ENCODE data around the gene LRRN2. TPM values are rescaled to one million over a fixed set of nuclear protein-coding genes. Genes with fewer than 3 reads are reported as not detected.

LRRN2 gene
- polyA plus RNA-seq, 6 donors from 2014 or later = 0.11 to 0.25 TPM; not detected in 4

- Mint-ChIP-seq H3K4me3 (no peak overlapping the region), H3K27me3 (no peaks in the 10 kb centered on the region), H3K27ac (peak overlapping the region in 2 of 6 donors; percentile 11 to 80), H3K4me1 (peaks cover 0 to 3% (median 0%) of the 10 kb centered on the region in 3 donors), H3K36me3 (no peaks in the 10 kb centered on the region), H3K9me3 (no peaks in the 10 kb centered on the region)
- DNase-seq = no peak
- ATAC-seq (ENCODE audit: low read depth in 2 of 2) = no peak
These were observed 64.1 kb downstream of the LRRN2 start for GRCh38 chr1:204621396-204621795.

GRCh38 chr1:204619721-204620120, 65.8 kb downstream of the LRRN2 start:
- H3K9me3 Mint-ChIP-seq = no peaks in the 10 kb centered on the region
- no peak overlapping the region for H3K27ac Mint-ChIP-seq
- H3K36me3 Mint-ChIP-seq = no peaks in the 10 kb centered on the region
- H3K4me1 Mint-ChIP-seq = no peaks in the 10 kb centered on the region
- no peaks in the 10 kb centered on the region for H3K27me3 Mint-ChIP-seq
- ATAC-seq (ENCODE audit: low read depth in 2 of 2) (no peak), DNase-seq (no peak)
- no peak overlapping the region for H3K4me3 Mint-ChIP-seq

DNA sequence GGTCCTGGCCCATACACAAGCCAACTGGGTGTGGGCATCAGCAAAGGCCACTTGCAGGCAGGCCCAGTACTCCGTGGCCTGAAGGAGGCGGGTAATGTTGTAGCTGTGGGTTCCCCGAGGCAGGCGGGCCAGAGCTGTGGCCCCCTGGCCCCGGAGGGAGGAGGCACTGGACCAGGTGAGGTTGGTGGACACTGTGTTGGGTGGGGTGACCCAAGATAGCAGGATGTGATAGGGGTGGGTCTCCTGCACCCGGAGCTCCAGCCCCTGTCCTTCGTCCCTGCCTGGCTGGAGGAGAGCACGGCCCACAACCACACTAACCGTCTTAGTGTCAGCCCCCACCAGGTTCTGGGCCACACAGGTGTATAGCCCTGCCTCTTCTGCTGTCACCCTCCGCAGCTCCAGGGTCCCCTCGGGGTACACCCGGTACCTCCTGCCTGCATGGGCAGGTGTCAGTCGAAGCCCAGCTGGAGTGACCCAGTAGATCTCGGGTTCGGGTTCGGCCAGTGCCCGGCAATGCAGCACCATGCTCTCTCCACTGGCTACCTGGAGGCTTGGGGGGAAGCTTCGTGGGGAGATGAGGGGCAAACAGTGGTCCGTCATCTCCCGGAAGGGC, 67.3 kb downstream of the LRRN2 start:
- Mint-ChIP-seq H3K27me3 (no peaks in the 10 kb centered on the region), H3K27ac (no peak overlapping the region), H3K36me3 (no peaks in the 10 kb centered on the region), H3K4me3 (no peak overlapping the region), H3K9me3 (no peaks in the 10 kb centered on the region), H3K4me1 (no peaks in the 10 kb centered on the region)
- DNase-seq (no peak), ATAC-seq (ENCODE audit: low read depth in 2 of 2) (no peak)

GRCh38 chr1:204617256-204618147, 68.0 kb downstream of the LRRN2 start:
- Mint-ChIP-seq H3K4me1 (no peaks in the 10 kb centered on the region), H3K27me3 (no peaks in the 10 kb centered on the region), H3K9me3 (no peaks in the 10 kb centered on the region), H3K27ac (no peak overlapping the region), H3K4me3 (no peak overlapping the region), H3K36me3 (no peaks in the 10 kb centered on the region)
- no peak for DNase-seq
- ATAC-seq (ENCODE audit: low read depth in 2 of 2) = no peak

- H3K27ac Mint-ChIP-seq = peak overlapping the region in 1 of 6 donors; percentile 80
- no peak overlapping the region for H3K4me3 Mint-ChIP-seq
- no peaks in the 10 kb centered on the region for H3K4me1 Mint-ChIP-seq
- no peaks in the 10 kb centered on the region for H3K27me3 Mint-ChIP-seq
- no peaks in the 10 kb centered on the region for H3K9me3 Mint-ChIP-seq
- H3K36me3 Mint-ChIP-seq = no peaks in the 10 kb centered on the region
- no peak for ATAC-seq (ENCODE audit: low read depth in 2 of 2)
- no peak for DNase-seq
These were observed 68.9 kb downstream of the LRRN2 start for GRCh38 chr1:204616641-204617040.

DNA sequence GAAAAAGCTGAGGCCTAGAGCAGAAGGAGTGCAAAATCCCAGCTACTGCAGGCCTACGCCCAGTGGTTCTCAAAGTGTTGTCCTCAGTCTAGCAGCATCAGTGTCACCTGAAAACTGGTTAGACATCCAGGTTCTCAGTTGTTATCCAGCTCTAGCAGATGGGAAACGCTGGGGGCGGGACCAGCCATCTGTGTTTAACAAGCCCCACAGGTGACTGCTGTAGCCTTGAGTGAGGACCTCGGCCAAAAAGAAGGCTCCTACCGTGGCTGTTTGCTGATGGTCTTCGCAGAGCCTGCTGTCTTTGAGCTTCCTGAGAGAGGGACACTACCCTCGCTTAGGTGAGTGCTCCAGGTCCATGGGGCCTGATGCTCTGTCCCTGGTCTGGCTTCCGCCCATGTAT, 69.7 kb downstream of the LRRN2 start:
- Mint-ChIP-seq H3K4me3 (no peak overlapping the region), H3K9me3 (no peaks in the 10 kb centered on the region)
- no peak for DNase-seq

DNA sequence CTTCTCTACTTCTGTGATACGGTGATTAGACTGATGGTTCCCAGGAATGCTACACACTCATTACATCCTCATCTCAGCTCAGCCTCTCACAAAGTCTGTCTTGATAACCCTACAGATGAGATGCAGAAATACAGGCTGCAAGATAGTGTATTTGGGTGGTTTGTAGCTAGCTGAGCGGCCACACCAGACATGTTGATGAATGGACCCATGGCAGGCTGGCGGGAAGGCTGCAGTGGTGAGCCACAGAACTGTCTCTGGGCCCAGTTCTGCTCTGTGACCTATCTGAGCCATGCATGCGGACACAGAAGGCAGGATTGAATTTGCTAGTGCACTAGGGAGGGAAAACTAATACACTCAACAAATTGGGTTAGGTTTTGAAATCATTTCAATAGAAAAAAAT, 71.9 kb downstream of the LRRN2 start:
- peaks cover 0 to 5% (median 0%) of the 10 kb centered on the region in 3 donors for H3K4me1 Mint-ChIP-seq
- H3K9me3 Mint-ChIP-seq = no peaks in the 10 kb centered on the region
- no peak overlapping the region for H3K27ac Mint-ChIP-seq
- H3K4me3 Mint-ChIP-seq = no peak overlapping the region
- no peak for DNase-seq
- H3K27me3 Mint-ChIP-seq = no peaks in the 10 kb centered on the region
- no peak for ATAC-seq (ENCODE audit: low read depth in 2 of 2)
- H3K36me3 Mint-ChIP-seq = no peaks in the 10 kb centered on the region

More for the DNA sequence above, 69.7 kb downstream of the LRRN2 start:
- no peak for ATAC-seq (ENCODE audit: low read depth in 2 of 2)
- H3K27me3 Mint-ChIP-seq = no peaks in the 10 kb centered on the region
- H3K36me3 Mint-ChIP-seq = no peaks in the 10 kb centered on the region
- H3K4me1 Mint-ChIP-seq = no peaks in the 10 kb centered on the region
- no peak overlapping the region for H3K27ac Mint-ChIP-seq

DNA sequence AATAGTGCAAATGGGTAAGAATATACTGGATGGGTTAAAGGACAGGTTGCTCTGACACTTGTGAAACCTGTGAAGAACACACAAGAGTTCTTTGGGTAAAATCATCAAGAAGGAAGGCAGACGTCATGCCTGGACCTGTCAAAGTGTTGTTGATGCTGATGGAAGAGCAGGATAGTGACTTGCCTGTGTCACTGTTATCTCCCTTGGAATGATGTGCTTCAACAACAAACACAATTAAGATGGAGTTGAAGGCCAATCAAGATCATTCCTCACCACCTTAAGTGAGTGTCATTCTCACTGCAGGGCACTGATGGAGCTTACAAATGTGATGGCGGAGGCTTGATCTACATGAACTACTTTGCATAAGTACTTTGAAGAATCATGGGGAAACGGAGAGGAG, 73.2 kb downstream of the LRRN2 start:
- no peak overlapping the region for H3K4me3 Mint-ChIP-seq

DNA sequence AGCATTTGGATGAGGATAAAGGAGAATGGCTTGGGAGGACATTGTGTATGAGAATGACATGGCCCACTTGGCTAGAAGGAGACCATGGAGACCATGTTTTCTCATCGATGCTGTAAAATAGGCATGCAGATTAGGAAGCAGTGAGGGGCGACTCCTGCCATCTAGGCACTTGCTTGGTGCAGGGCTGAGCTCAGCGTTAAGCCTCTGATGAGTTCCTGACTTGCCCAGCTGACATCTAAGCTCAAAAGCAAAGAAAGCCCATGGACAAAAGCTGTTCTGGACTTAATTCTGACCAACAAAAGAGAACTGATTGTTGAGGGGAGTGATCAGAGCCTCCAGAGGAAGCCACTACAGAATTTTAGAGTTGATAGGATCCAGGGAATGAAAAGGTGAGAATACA, 74.5 kb downstream of the LRRN2 start:
- no peak for DNase-seq
- no peaks in the 10 kb centered on the region for H3K9me3 Mint-ChIP-seq
- peaks cover 0 to 5% (median 0%) of the 10 kb centered on the region in 3 donors for H3K4me1 Mint-ChIP-seq
- no peaks in the 10 kb centered on the region for H3K36me3 Mint-ChIP-seq
- peak overlapping the region in 1 of 6 donors; percentile 10 for H3K27ac Mint-ChIP-seq
- ATAC-seq (ENCODE audit: low read depth in 2 of 2) = no peak
- H3K27me3 Mint-ChIP-seq = peaks cover 0 to 17% (median 0%) of the 10 kb centered on the region in 3 donors
- H3K4me3 Mint-ChIP-seq = no peak overlapping the region

More for the DNA sequence above, 73.2 kb downstream of the LRRN2 start:
- H3K36me3 Mint-ChIP-seq = no peaks in the 10 kb centered on the region
- no peak for ATAC-seq (ENCODE audit: low read depth in 2 of 2)
- H3K4me1 Mint-ChIP-seq = peaks cover 0 to 5% (median 0%) of the 10 kb centered on the region in 3 donors
- no peak for DNase-seq
- no peaks in the 10 kb centered on the region for H3K9me3 Mint-ChIP-seq
- peaks cover 0 to 7% (median 0%) of the 10 kb centered on the region in 3 donors for H3K27me3 Mint-ChIP-seq
- H3K27ac Mint-ChIP-seq = no peak overlapping the region

GRCh38 chr1:204607910-204608309, 77.6 kb downstream of the LRRN2 start:
- peaks cover 2 to 15% of the 10 kb centered on the region in 2 donors for H3K36me3 Mint-ChIP-seq
- peaks cover 0 to 18% (median 0%) of the 10 kb centered on the region in 3 donors for H3K27me3 Mint-ChIP-seq
- H3K27ac Mint-ChIP-seq = no peak overlapping the region
- no peak for DNase-seq
- H3K9me3 Mint-ChIP-seq = no peaks in the 10 kb centered on the region
- peak overlapping the region in 1 of 8 donors; percentile 37 for H3K4me3 Mint-ChIP-seq
- H3K4me1 Mint-ChIP-seq = peaks cover 0 to 5% (median 0%) of the 10 kb centered on the region in 3 donors
- no peak for ATAC-seq (ENCODE audit: low read depth in 2 of 2)

DNA sequence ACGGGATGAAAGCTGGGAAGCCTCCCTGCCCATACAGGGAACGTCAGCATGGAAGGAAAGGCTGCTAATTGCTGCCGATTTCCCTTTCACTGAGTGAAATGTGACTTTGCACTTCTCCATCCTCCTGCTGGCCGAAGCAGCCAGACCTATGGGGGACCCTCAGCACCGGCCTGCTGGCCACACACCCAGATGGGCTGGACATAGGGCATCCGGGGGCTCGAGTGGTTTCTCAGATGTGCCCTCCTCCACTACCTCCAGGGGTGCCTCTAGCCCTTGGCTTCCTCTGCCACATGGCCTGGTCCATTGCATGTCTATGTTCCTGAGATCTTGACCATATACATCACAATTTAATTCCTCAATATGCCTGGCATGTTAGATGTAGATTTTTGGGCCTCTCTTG, 79.7 kb downstream of the LRRN2 start:
- H3K36me3 Mint-ChIP-seq = peaks cover 5 to 23% of the 10 kb centered on the region in 2 donors
- peaks cover 0 to 18% (median 0%) of the 10 kb centered on the region in 3 donors for H3K27me3 Mint-ChIP-seq
- H3K4me1 Mint-ChIP-seq = peaks cover 0 to 5% (median 0%) of the 10 kb centered on the region in 3 donors
- H3K4me3 Mint-ChIP-seq = no peak overlapping the region
- H3K9me3 Mint-ChIP-seq = no peaks in the 10 kb centered on the region
- ATAC-seq (ENCODE audit: low read depth in 2 of 2) (no peak), DNase-seq (no peak)
- peak overlapping the region in 2 of 6 donors; percentile 42 to 60 for H3K27ac Mint-ChIP-seq

DNA sequence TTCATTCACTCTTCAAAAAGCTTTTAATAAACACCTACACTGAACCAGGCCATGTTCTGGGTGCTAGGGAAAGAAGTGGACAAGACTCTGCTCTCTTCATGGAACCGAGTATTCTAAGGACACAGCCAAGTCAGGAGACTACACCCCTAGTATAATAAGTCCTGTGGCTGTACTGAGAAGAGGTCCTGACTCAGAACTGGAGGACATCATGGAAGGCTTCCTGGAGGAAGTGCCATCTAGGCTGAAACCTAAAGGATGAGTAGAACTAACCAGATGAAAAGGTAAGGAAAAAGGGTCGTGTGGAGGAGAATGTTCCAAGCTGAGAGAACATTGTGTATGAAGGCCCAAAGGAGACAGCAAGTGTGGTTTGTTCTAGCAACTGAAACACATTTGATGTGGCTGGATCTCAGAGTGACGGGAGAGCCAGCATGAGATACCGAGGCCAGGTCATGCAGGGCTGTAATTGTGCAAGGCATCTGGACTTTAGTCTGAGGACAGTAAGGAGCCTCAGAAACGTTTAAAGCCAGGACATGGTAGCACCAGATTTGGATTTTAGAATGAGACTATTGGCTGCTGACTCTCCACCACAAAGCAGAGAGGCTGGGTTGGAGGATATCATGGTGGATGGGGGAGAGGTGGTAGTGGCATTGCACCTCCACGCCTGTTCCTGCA, 82.5 kb downstream of the LRRN2 start:
- Mint-ChIP-seq H3K27me3 (peaks cover 0 to 17% (median 0%) of the 10 kb centered on the region in 3 donors), H3K36me3 (peaks cover 5 to 23% of the 10 kb centered on the region in 2 donors), H3K9me3 (no peaks in the 10 kb centered on the region), H3K27ac (peak overlapping the region in 3 of 6 donors; percentile 7 to 73 (median 61)), H3K4me3 (no peak overlapping the region), H3K4me1 (peaks cover 4 to 10% (median 9%) of the 10 kb centered on the region in 3 donors)
- DNase-seq (no peak), ATAC-seq (ENCODE audit: low read depth in 2 of 2) (no peak)

- no peaks in the 10 kb centered on the region for H3K9me3 Mint-ChIP-seq
- H3K4me3 Mint-ChIP-seq = no peak overlapping the region
- peaks cover 4 to 15% (median 12%) of the 10 kb centered on the region in 3 donors for H3K4me1 Mint-ChIP-seq
- peaks cover 11 to 23% of the 10 kb centered on the region in 2 donors for H3K36me3 Mint-ChIP-seq
- no peak for ATAC-seq (ENCODE audit: low read depth in 2 of 2)
- H3K27me3 Mint-ChIP-seq = peaks cover 0 to 9% (median 0%) of the 10 kb centered on the region in 3 donors
- H3K27ac Mint-ChIP-seq = no peak overlapping the region
- DNase-seq = no peak
These were observed 83.4 kb downstream of the LRRN2 start for GRCh38 chr1:204602111-204602579.
